B cell (primary cell): ENCODE results near the gene CHMP1A. TPM values are rescaled to one million over a fixed set of nuclear protein-coding genes. Genes with fewer than 3 reads are reported as not detected.
"Not testable (repeated sequence)": the region's sequence is repeated elsewhere in the genome, so short reads cannot be mapped to it uniquely, and the experiment has no call there.

Experiments
- ATAC-seq: fragments of 200-7000 bp; cut with Tn5 transposase; one replicate; pipeline ENCODE4 v1.10.0; 2021; ENCODE audit warnings: low read depth, mild to moderate bottlenecking, moderate number of reproducible peaks, moderate library complexity
- CTCF ChIA-PET: fragments of 350-600 bp; sonication (Branson Sonifier 250); formaldehyde crosslinking; loops from one replicate; lab custom pipeline; 2021; ENCODE audit warnings: antibody characterized with exemption, inconsistent platforms; lab: Charles Lee
- POLR2A ChIA-PET: fragments of 350-600 bp; sonication (Branson Sonifier 250); formaldehyde crosslinking; loops from one replicate; lab custom pipeline; 2021; ENCODE audit warnings: antibody characterized with exemption; lab: Charles Lee
- DNase-seq: peaks from one replicate; pipeline ENCODE4 v3.0.0; 2013
- H2AFZ ChIP-seq: 2 replicates; pipeline ENCODE4 v1.6.1; 2012; ENCODE audit warnings: mild to moderate bottlenecking, low read depth, low read length; ENCODE audit not compliant: insufficient read depth, poor library complexity, severe bottlenecking
- H3K27ac ChIP-seq, 2 donors: 1 replicate in 1 of 2; 2 replicates in 1 of 2; pipeline ENCODE4 v1.5.1; 2012 to 2013; ENCODE audit warnings: low read length in 2 of 2, mild to moderate bottlenecking in 2 of 2, moderate library complexity in 1 of 2
- H3K27me3 ChIP-seq, 4 experiments: fragments of 200-600 bp in 1 of 4; sonication (generic) in 1 of 4; replicated peaks in 1 of 4; 1 replicate in 2 of 4; 2 replicates in 2 of 4; pipeline versions ENCODE4 v1.6.1 to v1.7.0; 2013 to 2016; ENCODE audit warnings: low read length in 3 of 4, mild to moderate bottlenecking in 2 of 4, mixed read lengths in 1 of 4, moderate library complexity in 1 of 4; ENCODE audit not compliant: insufficient read depth in 4 of 4, control insufficient read depth in 3 of 4; ENCODE audit errors: control extremely low read depth in 1 of 4
- H3K36me3 ChIP-seq, 2 experiments: replicated peaks in 1 of 2; 1 replicate in 1 of 2; 2 replicates in 1 of 2; pipeline versions ENCODE4 v1.6.1 to v1.7.1; 2013; ENCODE audit warnings: low read length in 1 of 2; ENCODE audit not compliant: insufficient read depth in 2 of 2, control insufficient read depth in 1 of 2; ENCODE audit errors: control extremely low read depth in 1 of 2, extremely low read depth in 1 of 2
- H3K4me1 ChIP-seq, 2 donors: fragments of 200-600 bp in 1 of 2; sonication (generic) in 1 of 2; 1 replicate in 1 of 2; 2 replicates in 1 of 2; pipeline versions ENCODE4 v1.5.1 to v1.6.1; 2013 to 2017; ENCODE audit warnings: low read length in 2 of 2; ENCODE audit not compliant: control insufficient read depth in 2 of 2, insufficient read depth in 2 of 2
- H3K4me2 ChIP-seq: replicated peaks from 2 replicates; pipeline ENCODE3; 2012; ENCODE audit warnings: mild to moderate bottlenecking, low read depth, low read length; ENCODE audit not compliant: poor library complexity, severe bottlenecking
- H3K4me3 ChIP-seq, 5 experiments: fragments of 200-600 bp in 1 of 5; sonication (generic) in 1 of 5; 1 replicate in 3 of 5; 2 replicates in 2 of 5; pipeline versions ENCODE4 v1.5.1 to v1.7.0; 2011 to 2016; ENCODE audit warnings: low read length in 4 of 5, mild to moderate bottlenecking in 4 of 5, low read depth in 2 of 5, control low read depth in 1 of 5, moderate library complexity in 1 of 5; ENCODE audit not compliant: insufficient read depth in 1 of 5; ENCODE audit errors: control extremely low read depth in 1 of 5, extremely low read depth in 1 of 5
- H3K79me2 ChIP-seq: fragments of 200-600 bp; sonication (generic); one replicate; pipeline ENCODE4 v1.6.0; 2016; ENCODE audit warnings: low read length; ENCODE audit not compliant: control insufficient read depth, insufficient read depth
- H3K9ac ChIP-seq: fragments of 200-600 bp; sonication (generic); 2 replicates; pipeline ENCODE4 v1.6.1; 2017; ENCODE audit warnings: mild to moderate bottlenecking, low read length, moderate library complexity
- H3K9me3 ChIP-seq, 3 donors: one replicate each; pipeline versions ENCODE4 v1.6.1 to v1.7.1; 2013; ENCODE audit warnings: low read length in 2 of 3; ENCODE audit not compliant: control insufficient read depth in 2 of 3, insufficient read depth in 1 of 3; ENCODE audit errors: control extremely low read depth in 1 of 3
- H4K20me1 ChIP-seq: 2 replicates; pipeline ENCODE4 v1.6.0; 2012; ENCODE audit warnings: mild to moderate bottlenecking, low read length; ENCODE audit not compliant: insufficient read depth, control insufficient read depth, poor library complexity, severe bottlenecking
- H3K27ac Mint-ChIP-seq: one replicate; pipeline ENCODE4 v1.8.0; 2021; ENCODE audit warnings: mixed read lengths
- H3K27me3 Mint-ChIP-seq: one replicate; pipeline ENCODE4 v1.8.0; 2021; ENCODE audit warnings: mixed read lengths
- H3K4me1 Mint-ChIP-seq: one replicate; pipeline ENCODE4 v1.8.0; 2021; ENCODE audit warnings: mixed read lengths
- H3K4me3 Mint-ChIP-seq: one replicate; pipeline ENCODE4 v1.8.0; 2021; ENCODE audit warnings: mixed read lengths
- H3K9me3 Mint-ChIP-seq: one replicate; pipeline ENCODE4 v1.8.0; 2022; ENCODE audit warnings: mixed read lengths; ENCODE audit not compliant: insufficient read depth
- EZH2 ChIP-seq: IDR thresholded peaks from 2 replicates; pipeline ENCODE4 v1.6.1; 2012; ENCODE audit warnings: borderline replicate concordance, low read depth, mild to moderate bottlenecking, moderate library complexity, low read length; ENCODE audit not compliant: insufficient read depth, poor library complexity, severe bottlenecking
- WGBS: methylation state at CpG from one replicate; pipeline ENCODE4 v1.1.5; 2013; ENCODE audit warnings: missing lambda C conversion rate; ENCODE audit not compliant: insufficient coverage; 5-methylcytosine and 5-hydroxymethylcytosine counted together
- intact Hi-C: fragments of 100-400 bp; cut with micrococcal nuclease; formaldehyde crosslinking; loops from one replicate; pipeline ENCODE4 v1.10.0; 2022
- polyA plus RNA-seq: library from polyadenylated mRNA; depleted of rRNA; stranded (reverse); fragments of >200 nt; gene quantifications from 2 replicates; pipeline ENCODE4 v1.2.3, GENCODE V29; 2012
- total RNA-seq, 2 donors: library from RNA; stranded (reverse); fragments of 120-200 nt in 1 of 2; gene quantifications; 1 replicate in 1 of 2; 2 replicates in 1 of 2; pipeline versions ENCODE4 v1.2.3 to v1.2.4, GENCODE V29; 2013 to 2022
- TF ChIP-seq, protein P1 (sequence below): fragments of 200-600 bp; IDR thresholded peaks from one replicate; pipeline ENCODE4 v1.8.0; 2022; ENCODE audit warnings: antibody characterized with exemption, mild to moderate bottlenecking

CHMP1A gene
- total and polyA plus RNA-seq, 2 donors (not counting 1 experiment from before 2014, with no cell fraction given) = 80.4 to 88.1 TPM

GRCh38 chr16:89678258-89678657 lies 20.8 kb upstream of the CHMP1A start:
- ATAC-seq (no peak), DNase-seq (no peak)
- TF ChIP-seq, protein P1, sequence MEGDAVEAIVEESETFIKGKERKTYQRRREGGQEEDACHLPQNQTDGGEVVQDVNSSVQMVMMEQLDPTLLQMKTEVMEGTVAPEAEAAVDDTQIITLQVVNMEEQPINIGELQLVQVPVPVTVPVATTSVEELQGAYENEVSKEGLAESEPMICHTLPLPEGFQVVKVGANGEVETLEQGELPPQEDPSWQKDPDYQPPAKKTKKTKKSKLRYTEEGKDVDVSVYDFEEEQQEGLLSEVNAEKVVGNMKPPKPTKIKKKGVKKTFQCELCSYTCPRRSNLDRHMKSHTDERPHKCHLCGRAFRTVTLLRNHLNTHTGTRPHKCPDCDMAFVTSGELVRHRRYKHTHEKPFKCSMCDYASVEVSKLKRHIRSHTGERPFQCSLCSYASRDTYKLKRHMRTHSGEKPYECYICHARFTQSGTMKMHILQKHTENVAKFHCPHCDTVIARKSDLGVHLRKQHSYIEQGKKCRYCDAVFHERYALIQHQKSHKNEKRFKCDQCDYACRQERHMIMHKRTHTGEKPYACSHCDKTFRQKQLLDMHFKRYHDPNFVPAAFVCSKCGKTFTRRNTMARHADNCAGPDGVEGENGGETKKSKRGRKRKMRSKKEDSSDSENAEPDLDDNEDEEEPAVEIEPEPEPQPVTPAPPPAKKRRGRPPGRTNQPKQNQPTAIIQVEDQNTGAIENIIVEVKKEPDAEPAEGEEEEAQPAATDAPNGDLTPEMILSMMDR = no peak
- TF ChIP-seq EZH2 = no peak
- Mint-ChIP-seq H3K4me1 (no peaks in the 10 kb centered on the region), H3K27me3 (no peaks in the 10 kb centered on the region), H3K27ac (no peak overlapping the region), H3K9me3 (no peaks in the 10 kb centered on the region), H3K4me3 (no peak overlapping the region)
- no peaks in the 10 kb centered on the region for H3K36me3 ChIP-seq
- POLR2A ChIA-PET = no interaction called here
- H4K20me1 ChIP-seq = no peaks in the 10 kb centered on the region
- H3K79me2 ChIP-seq = no peaks in the 10 kb centered on the region
- H3K4me2 ChIP-seq = no peak overlapping the region
- H3K27me3 ChIP-seq = no peaks in the 10 kb centered on the region
- no peak overlapping the region for H3K27ac ChIP-seq
- H3K9ac ChIP-seq = no peak overlapping the region
- intact Hi-C loops = no loop called here
- CTCF ChIA-PET = no interaction called here
- no peaks in the 10 kb centered on the region for H3K4me1 ChIP-seq
- H3K9me3 ChIP-seq = peaks cover 0 to 24% (median 3%) of the 10 kb centered on the region in 3 donors
- H2AFZ ChIP-seq = no peak overlapping the region
- WGBS = 100% methylated on average over 1 of the region's 2 CpGs
- H3K4me3 ChIP-seq = no peak overlapping the region

GRCh38 chr16:89672177-89672941 lies 14.9 kb upstream of the CHMP1A start:
- intact Hi-C loops = no loop called here
- WGBS = 97% methylated on average over 12 of the region's 16 CpGs
- H3K27me3 Mint-ChIP-seq = no peaks in the 10 kb centered on the region

GRCh38 chr16:89671565-89671964 lies 14.1 kb upstream of the CHMP1A start:
- H3K27me3 ChIP-seq, H3K4me2 ChIP-seq, H3K9ac ChIP-seq, DNase-seq, H3K4me1 ChIP-seq, H3K27ac Mint-ChIP-seq, ATAC-seq, H4K20me1 ChIP-seq, H3K27me3 Mint-ChIP-seq, H3K79me2 ChIP-seq, H3K4me3 ChIP-seq, H3K4me1 Mint-ChIP-seq, intact Hi-C loops, H3K36me3 ChIP-seq, H3K9me3 Mint-ChIP-seq, H2AFZ ChIP-seq, H3K4me3 Mint-ChIP-seq, H3K27ac ChIP-seq, H3K9me3 ChIP-seq, POLR2A ChIA-PET, CTCF ChIA-PET: not testable (repeated sequence)
- no CpG with 5 or more reads among the region's 4 CpGs for WGBS

More at GRCh38 chr16:89672177-89672941, 14.9 kb upstream of the CHMP1A start:
- Histone ChIP-seq H3K27ac (no peak overlapping the region), H3K36me3 (no peaks in the 10 kb centered on the region), H3K79me2 (no peaks in the 10 kb centered on the region), H3K9ac (no peak overlapping the region), H3K4me1 (no peaks in the 10 kb centered on the region), H3K4me2 (no peak overlapping the region), H3K9me3 (peaks cover 0 to 3% (median 0%) of the 10 kb centered on the region in 3 donors), H3K27me3 (no peaks in the 10 kb centered on the region), H2AFZ (no peak overlapping the region), H4K20me1 (no peaks in the 10 kb centered on the region), H3K4me3 (no peak overlapping the region)
- Mint-ChIP-seq H3K4me3 (no peak overlapping the region), H3K4me1 (peaks cover 3% of the 10 kb centered on the region), H3K27ac (no peak overlapping the region), H3K9me3 (no peaks in the 10 kb centered on the region)
- ATAC-seq (no peak), DNase-seq (no peak)
- no peak for TF ChIP-seq EZH2
- TF ChIP-seq, protein P1 = no peak
- ChIA-PET CTCF (no interaction called here), POLR2A (no interaction called here)
